H1 (cell line): Measurements from ENCODE around the gene CHPT1.

Experiments
- ASH2L ChIP-seq: fragments of 200-600, 300-600 bp; sonication (generic); IDR thresholded peaks from one replicate; pipeline ENCODE4 v1.7.1; 2017; ENCODE audit warnings: low read length
- ATF3 ChIP-seq: IDR thresholded peaks from 2 replicates; pipeline ENCODE4 v1.6.1; 2011; ENCODE audit warnings: low read depth, mild to moderate bottlenecking, low read length; ENCODE audit not compliant: insufficient read depth
- CTCF ChIP-seq, 3 experiments: IDR thresholded peaks; 1 replicate in 2 of 3; 2 replicates in 1 of 3; pipeline versions ENCODE4 v1.5.1 to v1.6.1; 2011; ENCODE audit warnings: low read length in 3 of 3, mild to moderate bottlenecking in 3 of 3, inconsistent platforms in 2 of 3, low read depth in 1 of 3, moderate library complexity in 1 of 3; ENCODE audit not compliant: insufficient read depth in 1 of 3; ENCODE audit errors: control extremely low read depth in 1 of 3
- EZH2 ChIP-seq: fragments of 200-600 bp; sonication (generic); IDR thresholded peaks from 2 replicates; pipeline ENCODE4 v1.7.1; 2012; ENCODE audit warnings: low read depth, mild to moderate bottlenecking, moderate library complexity, low read length, inconsistent platforms; ENCODE audit not compliant: severe bottlenecking
- HDAC2 ChIP-seq, 2 experiments: fragments of 300-600 bp in 1 of 2; sonication (generic) in 1 of 2; IDR thresholded peaks; 2 replicates each; pipeline ENCODE4 v1.6.1; 2011 to 2012; ENCODE audit warnings: low read depth in 2 of 2, low read length in 2 of 2, mild to moderate bottlenecking in 2 of 2, moderate library complexity in 2 of 2, borderline replicate concordance in 1 of 2, inconsistent platforms in 1 of 2
- JUN ChIP-seq: IDR thresholded peaks from 2 replicates; pipeline ENCODE4 v1.6.1; 2011; ENCODE audit warnings: low read depth, mild to moderate bottlenecking, improper control_type of control experiment, low read length
- KDM1A ChIP-seq: fragments of 200-600, 300-600 bp; sonication (generic); IDR thresholded peaks from 2 replicates; pipeline ENCODE4 v1.7.1; 2016; ENCODE audit warnings: mild to moderate bottlenecking, low read length, borderline replicate concordance
- MAFK ChIP-seq: IDR thresholded peaks from 2 replicates; pipeline ENCODE4 v1.6.1; 2012; ENCODE audit warnings: low read depth, mild to moderate bottlenecking, improper control_type of control experiment, low read length
- POLR2A ChIP-seq, 2 experiments: IDR thresholded peaks; 1 replicate in 1 of 2; 2 replicates in 1 of 2; pipeline ENCODE4 v1.6.1; 2011; ENCODE audit warnings: low read depth in 2 of 2, low read length in 2 of 2, mild to moderate bottlenecking in 2 of 2; ENCODE audit errors: control extremely low read depth in 1 of 2
- RNF2 ChIP-seq: fragments of 200-900, 300-1000 bp; sonication (generic); IDR thresholded peaks from 2 replicates; pipeline ENCODE4 v1.7.1; 2016; ENCODE audit warnings: borderline replicate concordance, low read depth, mild to moderate bottlenecking, antibody characterized with exemption, low read length; ENCODE audit not compliant: poor library complexity, severe bottlenecking; ENCODE audit errors: missing control alignments
- SP2 ChIP-seq: IDR thresholded peaks from 2 replicates; pipeline ENCODE4 v1.6.1; 2012; ENCODE audit warnings: mild to moderate bottlenecking, low read length, inconsistent platforms
- YY1 ChIP-seq: IDR thresholded peaks from 2 replicates; pipeline ENCODE4 v1.6.1; 2011; ENCODE audit warnings: low read depth, mild to moderate bottlenecking, low read length

- TF ChIP-seq CTCF (IDR thresholded peaks at IDR 0.05; ENCODE audit: control extremely low read depth in 1 of 3, insufficient read depth in 1 of 3, low read depth in 1 of 3, low read length in 3 of 3) (no peak), HDAC2 (IDR thresholded peaks at IDR 0.05; ENCODE audit: borderline replicate concordance in 1 of 2, low read depth in 2 of 2, low read length in 2 of 2) (no peak), KDM1A (no peak), ATF3 (no peak), JUN (no peak), SP2 (no peak), POLR2A (IDR thresholded peaks at IDR 0.05; ENCODE audit: control extremely low read depth in 1 of 2, low read depth in 2 of 2, low read length in 2 of 2) (no peak), MAFK (no peak), EZH2 (no peak), RNF2 (no peak), YY1 (no peak), ASH2L (no peak)
Measured at GRCh38 chr12:101700299-101700820, 2.9 kb downstream of the CHPT1 start.
